ENCODE measurements around the gene COASY.
A peak's percentile ranks its signal among the peaks of the same experiment; 100 is the strongest.

COASY gene

DNA sequence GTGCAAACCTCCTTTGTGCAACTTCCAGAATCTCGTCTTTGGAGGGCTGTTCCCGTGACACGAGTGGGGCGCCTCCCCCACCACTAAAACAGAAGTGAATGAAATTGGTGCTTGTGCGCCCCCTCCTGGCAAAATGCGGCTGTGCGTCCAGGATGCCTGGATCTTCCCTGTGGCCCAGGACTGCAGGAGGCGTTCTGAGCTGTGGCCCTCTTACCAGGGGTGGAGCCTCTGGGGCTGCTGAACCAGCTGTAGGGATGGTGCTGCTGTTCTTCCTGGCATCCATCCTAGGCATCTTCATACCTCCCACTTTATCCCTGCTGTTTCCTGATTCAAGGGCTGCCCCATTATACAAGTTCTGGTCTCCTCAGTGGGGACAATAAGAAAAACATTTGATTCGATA lies 44.4 kb upstream of the COASY start:
- Mint-ChIP-seq H3K4me3 (peak overlapping the region in 2 of 3 experiments; percentile 6 to 46), H3K36me3 (ENCODE audit: low read depth) (peaks cover 11% of the 10 kb centered on the region), H3K27me3 (ENCODE audit: low read depth) (no peaks in the 10 kb centered on the region), H3K4me1 (peaks cover 69% of the 10 kb centered on the region), H3K27ac (peak overlapping the region; percentile 99 to 100 (median 100)), H3K9me3 (no peaks in the 10 kb centered on the region)
- TF ChIP-seq CTCF (IDR thresholded peaks at IDR 0.05; ENCODE audit: unreplicated experiment in 3 of 3), result peak; percentile 87 to 89 (median 87)

GRCh38 chr17:42518046-42518754 lies 43.7 kb upstream of the COASY start:
- Mint-ChIP-seq H3K4me1 (peaks cover 75% of the 10 kb centered on the region), H3K27ac (peak overlapping the region; percentile 99 to 100 (median 100)), H3K36me3 (ENCODE audit: low read depth) (peaks cover 14% of the 10 kb centered on the region), H3K9me3 (no peaks in the 10 kb centered on the region), H3K4me3 (peak overlapping the region; percentile 46 to 54 (median 48)), H3K27me3 (ENCODE audit: low read depth) (no peaks in the 10 kb centered on the region)
- TF ChIP-seq CTCF (IDR thresholded peaks at IDR 0.05; ENCODE audit: unreplicated experiment in 3 of 3), result no peak

GRCh38 chr17:42518755-42519545 lies 43.0 kb upstream of the COASY start:
- peak overlapping the region; percentile 99 to 100 (median 100) for H3K27ac Mint-ChIP-seq
- no peaks in the 10 kb centered on the region for H3K9me3 Mint-ChIP-seq
- no peaks in the 10 kb centered on the region for H3K27me3 Mint-ChIP-seq (ENCODE audit: low read depth)
- no peak for TF ChIP-seq CTCF (IDR thresholded peaks at IDR 0.05; ENCODE audit: unreplicated experiment in 3 of 3)
- H3K4me1 Mint-ChIP-seq, result peaks cover 77% of the 10 kb centered on the region
- peak overlapping the region; percentile 56 to 64 (median 58) for H3K4me3 Mint-ChIP-seq
- H3K36me3 Mint-ChIP-seq (ENCODE audit: low read depth), result peaks cover 12% of the 10 kb centered on the region

DNA sequence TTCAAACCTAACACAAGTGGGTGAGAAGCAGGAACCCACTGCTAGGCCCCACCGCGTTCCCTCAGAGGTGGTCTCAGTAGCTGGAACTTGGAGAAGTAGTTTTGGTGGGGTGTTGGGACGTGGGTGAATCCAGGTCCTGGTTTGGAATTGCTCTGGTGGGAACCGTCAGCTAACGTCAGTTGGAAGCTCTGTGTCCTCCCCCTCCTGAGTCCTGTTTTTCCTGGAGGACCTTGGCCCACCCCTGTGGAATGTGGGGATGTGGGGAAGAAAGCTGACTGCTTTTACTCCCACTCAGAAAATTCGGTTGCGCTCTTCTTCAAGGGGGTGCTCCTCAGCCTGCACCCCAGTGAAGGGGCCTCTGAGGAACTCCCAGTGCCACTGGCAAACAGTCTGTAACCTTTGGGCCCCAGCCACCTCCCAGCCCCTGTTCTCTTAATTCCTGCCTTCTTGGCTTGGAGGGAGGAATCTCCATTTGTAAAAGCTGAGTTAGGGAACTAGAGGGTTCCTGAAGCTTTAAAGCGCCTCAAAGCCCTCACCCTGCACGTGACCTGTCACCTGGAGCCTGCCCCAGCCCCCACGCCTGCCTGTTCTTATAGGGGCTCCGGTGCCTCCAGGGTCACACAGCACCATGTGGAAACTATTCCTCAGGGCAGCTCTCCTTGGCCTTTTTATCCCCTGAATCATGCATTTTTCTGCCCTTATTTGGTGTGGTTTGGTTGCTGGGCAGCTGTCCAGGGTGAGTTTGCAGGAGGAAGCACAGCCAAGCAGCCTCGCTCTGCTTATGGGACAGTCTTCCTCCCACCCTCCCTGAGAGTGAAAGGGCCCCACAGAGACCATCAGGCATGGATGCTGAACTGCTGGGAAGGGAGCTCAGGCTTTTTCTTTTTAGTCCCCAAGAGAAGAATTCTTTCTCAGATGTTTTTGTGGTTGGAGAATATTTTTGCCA lies 42.1 kb upstream of the COASY start:
- Mint-ChIP-seq H3K4me1 (peaks cover 74% of the 10 kb centered on the region), H3K27me3 (ENCODE audit: low read depth) (no peaks in the 10 kb centered on the region), H3K9me3 (no peaks in the 10 kb centered on the region), H3K4me3 (peak overlapping the region; percentile 56 to 64 (median 58)), H3K27ac (peak overlapping the region; percentile 99 to 100 (median 100)), H3K36me3 (ENCODE audit: low read depth) (peaks cover 9% of the 10 kb centered on the region)
- peak in 1 of 3 experiments; percentile 4 for TF ChIP-seq CTCF (IDR thresholded peaks at IDR 0.05; ENCODE audit: unreplicated experiment in 3 of 3)

DNA sequence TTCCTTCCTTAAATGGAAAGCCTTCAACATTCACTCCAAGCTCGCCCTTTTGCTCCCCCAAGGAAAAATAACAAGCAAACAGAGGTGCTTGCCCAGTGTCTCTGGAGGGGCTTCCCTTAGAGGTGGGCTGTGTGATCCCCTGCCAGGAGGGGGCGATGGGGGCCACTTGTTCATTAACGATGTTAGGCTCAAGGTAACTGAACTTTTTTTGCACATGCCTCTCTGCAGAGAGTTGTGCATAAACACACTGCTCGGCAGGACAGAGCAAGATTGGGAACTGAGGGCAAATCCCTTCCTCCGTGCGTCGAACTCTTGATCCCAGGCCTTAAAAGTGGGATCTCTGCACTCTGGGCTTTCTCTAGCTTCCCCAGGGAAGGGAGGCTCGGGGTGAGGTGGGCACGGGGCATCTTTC lies 41.4 kb upstream of the COASY start:
- Mint-ChIP-seq H3K4me1 (peaks cover 79% of the 10 kb centered on the region), H3K4me3 (peak overlapping the region; percentile 56 to 64 (median 58)), H3K27me3 (ENCODE audit: low read depth) (no peaks in the 10 kb centered on the region), H3K36me3 (ENCODE audit: low read depth) (peaks cover 8% of the 10 kb centered on the region), H3K9me3 (no peaks in the 10 kb centered on the region), H3K27ac (peak overlapping the region; percentile 99 to 100 (median 100))
- peak in 1 of 3 experiments; percentile 17 for TF ChIP-seq CTCF (IDR thresholded peaks at IDR 0.05; ENCODE audit: unreplicated experiment in 3 of 3)
